Endothelial cell of umbilical vein (primary cell): ENCODE results near the gene C14orf119. TPM values are rescaled to one million over a fixed set of nuclear protein-coding genes. Genes with fewer than 3 reads are reported as not detected.

Experiments
- BruUV-seq: library from RNA; stranded (reverse); fragments of 400-500 nt; replicated peaks from 2 replicates; lab custom pipeline; 2021; lab: Mats Ljungman, UMichigan
- CTCF ChIA-PET: fragments of 300-600, 350-600 bp; sonication (Branson Sonifier 250); formaldehyde crosslinking; loops from one replicate; lab custom pipeline; 2021; ENCODE audit warnings: antibody characterized with exemption, inconsistent platforms; lab: Charles Lee
- POLR2A ChIA-PET: fragments of 300-600, 350-600 bp; sonication (Branson Sonifier 250); formaldehyde crosslinking; loops from one replicate; lab custom pipeline; 2021; ENCODE audit warnings: antibody characterized with exemption, inconsistent platforms; lab: Charles Lee
- DNase-seq: peaks from one replicate; pipeline ENCODE4 v3.0.0-alpha.2; 2011; ENCODE audit warnings: low read depth, low spot score
- FAIRE-seq: peaks from 2 replicates; lab custom pipeline; 2011; peaks lifted over from hg19 to GRCh38; lab: Jason Lieb, UNC
- H2AFZ ChIP-seq: 2 replicates; pipeline ENCODE4 v1.6.0; 2012; ENCODE audit warnings: low read depth, low read length, control low read depth, inconsistent platforms
- H3K27ac ChIP-seq: 2 replicates; pipeline ENCODE4 v1.5.1; 2011; ENCODE audit warnings: low read depth, mild to moderate bottlenecking, control low read depth, low read length, moderate library complexity; ENCODE audit not compliant: insufficient read depth
- H3K27me3 ChIP-seq, 2 experiments: 2 replicates each; pipeline versions ENCODE4 v1.6.0 to v1.6.1; 2011; ENCODE audit warnings: low read length in 2 of 2, mixed read lengths in 1 of 2; ENCODE audit not compliant: control insufficient read depth in 2 of 2, insufficient read depth in 2 of 2
- H3K36me3 ChIP-seq, 2 experiments: 2 replicates in 1 of 2; 3 replicates in 1 of 2; pipeline ENCODE4 v1.5.1; 2011; ENCODE audit warnings: low read length in 2 of 2, mild to moderate bottlenecking in 1 of 2, moderate library complexity in 1 of 2; ENCODE audit not compliant: control insufficient read depth in 2 of 2, insufficient read depth in 2 of 2; ENCODE audit errors: extremely low read depth in 1 of 2
- H3K4me1 ChIP-seq: 3 replicates; pipeline ENCODE4 v1.5.1; 2011; ENCODE audit warnings: mild to moderate bottlenecking, low read length; ENCODE audit not compliant: control insufficient read depth, insufficient read depth; ENCODE audit errors: extremely low read depth
- H3K4me2 ChIP-seq: 2 replicates; pipeline ENCODE4 v1.6.1; 2011; ENCODE audit warnings: low read length, control low read depth, mixed read lengths; ENCODE audit not compliant: insufficient read depth
- H3K4me3 ChIP-seq, 3 experiments: fragments of 200-600 bp in 1 of 3; sonication (generic), shearing (Covaris generic) in 1 of 3; replicated peaks in 1 of 3; 2 replicates each; pipeline ENCODE4 v1.5.1; 2011 to 2016; ENCODE audit warnings: control low read depth in 3 of 3, low read length in 3 of 3, mild to moderate bottlenecking in 2 of 3, inconsistent platforms in 1 of 3, low read depth in 1 of 3, moderate library complexity in 1 of 3; ENCODE audit not compliant: insufficient read depth in 1 of 3
- H3K79me2 ChIP-seq: 2 replicates; pipeline ENCODE4 v1.6.0; 2012; ENCODE audit warnings: low read length, inconsistent platforms; ENCODE audit not compliant: control insufficient read depth, insufficient read depth
- H3K9ac ChIP-seq: replicated peaks from 2 replicates; pipeline ENCODE3; 2011; ENCODE audit warnings: low read length, control low read depth; ENCODE audit not compliant: insufficient read depth; ENCODE audit errors: extremely low read depth
- H3K9me1 ChIP-seq: replicated peaks from 3 replicates; pipeline ENCODE4 v1.6.0; 2011; ENCODE audit warnings: mild to moderate bottlenecking, low read length; ENCODE audit not compliant: control insufficient read depth, insufficient read depth; ENCODE audit errors: extremely low read depth
- H3K9me3 ChIP-seq: replicated peaks from 2 replicates; pipeline ENCODE4 v1.5.1; 2012; ENCODE audit warnings: low read length, inconsistent platforms; ENCODE audit not compliant: control insufficient read depth, insufficient read depth
- H4K20me1 ChIP-seq: replicated peaks from 2 replicates; pipeline ENCODE3; 2011; ENCODE audit warnings: mild to moderate bottlenecking, low read length; ENCODE audit not compliant: control insufficient read depth, insufficient read depth; ENCODE audit errors: extremely low read depth
- EZH2 ChIP-seq: IDR thresholded peaks from 2 replicates; pipeline ENCODE4 v1.6.1; 2012; ENCODE audit warnings: borderline replicate concordance, low read depth, mild to moderate bottlenecking, moderate library complexity, low read length, inconsistent platforms; ENCODE audit not compliant: severe bottlenecking
- FOS ChIP-seq: IDR thresholded peaks from 2 replicates; pipeline ENCODE4 v1.6.1; 2011; ENCODE audit warnings: mild to moderate bottlenecking, low read length, moderate library complexity, borderline replicate concordance; ENCODE audit not compliant: insufficient read depth
- GATA2 ChIP-seq: IDR thresholded peaks from 2 replicates; pipeline ENCODE4 v1.7.0; 2011; ENCODE audit warnings: low read depth, mild to moderate bottlenecking, moderate library complexity, mixed read lengths, low read length; ENCODE audit not compliant: insufficient read length, insufficient read depth
- JUN ChIP-seq: IDR thresholded peaks from 2 replicates; pipeline ENCODE4 v1.6.1; 2011; ENCODE audit warnings: borderline replicate concordance, low read depth; ENCODE audit not compliant: insufficient read length, insufficient read depth
- MAX ChIP-seq: IDR thresholded peaks from 2 replicates; pipeline ENCODE4 v1.6.1; 2011; ENCODE audit not compliant: insufficient read depth, insufficient read length
- MYC ChIP-seq: IDR thresholded peaks from one replicate; pipeline ENCODE4 v1.6.1; 2011; ENCODE audit warnings: mild to moderate bottlenecking, low read depth, low read length
- POLR2A ChIP-seq: IDR thresholded peaks from 2 replicates; pipeline ENCODE4 v1.6.1; 2012; ENCODE audit warnings: low read depth, mild to moderate bottlenecking, control low read depth, low read length
- POLR2AphosphoS5 ChIP-seq: IDR thresholded peaks from 2 replicates; pipeline ENCODE4 v1.6.1; 2012; ENCODE audit warnings: low read depth, mild to moderate bottlenecking, control low read depth, low read length, moderate library complexity; ENCODE audit not compliant: insufficient read depth
- dilution Hi-C: fragments of 300-500 bp; cut with MboI; formaldehyde crosslinking; loops from one replicate; pipeline ENCODE4 v1.15.0; 2019; ENCODE audit warnings: low sequenced_read_pairs; ENCODE audit not compliant: extremely low pct_ligation_motif_present
- intact Hi-C: fragments of 100-400 bp; cut with micrococcal nuclease; formaldehyde crosslinking; loops from one replicate; pipeline ENCODE4 v1.10.0; 2022
- polyA plus RNA-seq, 4 experiments: library from polyadenylated mRNA; depleted of rRNA in 3 of 4; stranded (reverse) in 3 of 4; unstranded in 1 of 4; fragments of >200 nt; gene quantifications; 2 replicates each; pipeline versions ENCODE4 v1.2.1 to v1.2.3, GENCODE V29; 2011 to 2012; ENCODE audit warnings: missing spikeins in 1 of 4
- total RNA-seq: library from RNA; stranded (reverse); gene quantifications from 2 replicates; pipeline ENCODE4 v1.2.3, GENCODE V29; 2021
- TF ChIP-seq, protein P1 (sequence below), 2 donors: IDR thresholded peaks; 1 replicate in 1 of 2; 2 replicates in 1 of 2; pipeline ENCODE4 v1.5.1; 2011; ENCODE audit warnings: low read length in 2 of 2, mild to moderate bottlenecking in 2 of 2, moderate library complexity in 2 of 2, control low read depth in 1 of 2, inconsistent platforms in 1 of 2, low read depth in 1 of 2; ENCODE audit not compliant: insufficient read depth in 1 of 2; ENCODE audit errors: extremely low read depth in 1 of 2

The C14orf119 gene
- total and polyA plus RNA-seq, 2 donors (not counting 3 experiments of a cell fraction or from before 2014, with no cell fraction given) = 58.3 to 60.5 TPM

GRCh38 chr14:23103581-23103980, 8.3 kb downstream of the C14orf119 start:
- peaks cover 5% of the 10 kb centered on the region for H3K79me2 ChIP-seq
- H3K4me2 ChIP-seq = no peak overlapping the region
- H3K36me3 ChIP-seq = peaks cover 0 to 3% of the 10 kb centered on the region in 2 experiments
- POLR2A ChIA-PET = no interaction called here
- dilution Hi-C loops = no loop called here
- intact Hi-C loops = no loop called here
- BruUV-seq = no TSS peak
- CTCF ChIA-PET = interaction anchor here (1.3 to 1.5 kb wide), 2 partner anchors 17 to 35 kb away, joined by 3 to 5 read pairs; no protein-coding TSS in a partner anchor
- no peak for FAIRE-seq
- H3K4me3 ChIP-seq = no peak overlapping the region
- no peak for DNase-seq
- no peaks in the 10 kb centered on the region for H3K9me1 ChIP-seq
- H3K4me1 ChIP-seq = no peaks in the 10 kb centered on the region
- H3K27ac ChIP-seq = no peak overlapping the region
- no peaks in the 10 kb centered on the region for H3K9me3 ChIP-seq
- H3K27me3 ChIP-seq = no peaks in the 10 kb centered on the region
- H2AFZ ChIP-seq = no peak overlapping the region
- no peak overlapping the region for H3K9ac ChIP-seq
- TF ChIP-seq, protein P1, sequence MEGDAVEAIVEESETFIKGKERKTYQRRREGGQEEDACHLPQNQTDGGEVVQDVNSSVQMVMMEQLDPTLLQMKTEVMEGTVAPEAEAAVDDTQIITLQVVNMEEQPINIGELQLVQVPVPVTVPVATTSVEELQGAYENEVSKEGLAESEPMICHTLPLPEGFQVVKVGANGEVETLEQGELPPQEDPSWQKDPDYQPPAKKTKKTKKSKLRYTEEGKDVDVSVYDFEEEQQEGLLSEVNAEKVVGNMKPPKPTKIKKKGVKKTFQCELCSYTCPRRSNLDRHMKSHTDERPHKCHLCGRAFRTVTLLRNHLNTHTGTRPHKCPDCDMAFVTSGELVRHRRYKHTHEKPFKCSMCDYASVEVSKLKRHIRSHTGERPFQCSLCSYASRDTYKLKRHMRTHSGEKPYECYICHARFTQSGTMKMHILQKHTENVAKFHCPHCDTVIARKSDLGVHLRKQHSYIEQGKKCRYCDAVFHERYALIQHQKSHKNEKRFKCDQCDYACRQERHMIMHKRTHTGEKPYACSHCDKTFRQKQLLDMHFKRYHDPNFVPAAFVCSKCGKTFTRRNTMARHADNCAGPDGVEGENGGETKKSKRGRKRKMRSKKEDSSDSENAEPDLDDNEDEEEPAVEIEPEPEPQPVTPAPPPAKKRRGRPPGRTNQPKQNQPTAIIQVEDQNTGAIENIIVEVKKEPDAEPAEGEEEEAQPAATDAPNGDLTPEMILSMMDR (IDR thresholded peaks at IDR 0.05; ENCODE audit: extremely low read depth in 1 of 2, insufficient read depth in 1 of 2, low read depth in 1 of 2, low read length in 2 of 2) = no peak
- TF ChIP-seq POLR2AphosphoS5 = no peak
- no peaks in the 10 kb centered on the region for H4K20me1 ChIP-seq

DNA sequence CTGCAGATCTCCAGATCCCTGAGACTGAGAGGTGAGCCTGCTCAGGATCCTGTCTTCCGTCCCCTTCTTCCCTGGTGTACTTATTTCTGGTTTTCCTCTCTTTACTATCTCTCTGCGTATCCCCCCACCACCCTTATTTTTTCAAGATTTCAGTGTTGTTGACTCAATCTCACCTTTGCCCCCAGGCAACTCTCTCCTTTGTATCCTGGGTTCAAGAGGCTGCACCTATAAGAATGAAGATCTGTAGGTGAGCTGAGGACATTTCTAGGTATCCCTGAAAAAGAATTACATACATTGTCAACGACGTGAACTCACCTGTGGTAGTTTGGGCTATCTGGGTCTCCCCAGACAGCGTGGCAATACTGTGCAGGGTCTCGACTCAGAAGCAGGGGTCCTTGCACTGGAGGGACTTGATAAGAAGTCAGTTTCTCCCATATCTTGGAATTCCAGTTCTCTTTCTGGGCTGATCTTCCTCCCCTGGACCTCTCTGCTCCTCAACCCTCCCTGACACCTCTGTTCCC, 8.8 kb downstream of the C14orf119 start:
- H3K27ac ChIP-seq = no peak overlapping the region
- H2AFZ ChIP-seq = no peak overlapping the region
- no peak for DNase-seq
- no TSS peak for BruUV-seq
- no peak overlapping the region for H3K4me3 ChIP-seq
- no peaks in the 10 kb centered on the region for H4K20me1 ChIP-seq
- no peak for FAIRE-seq
- no peaks in the 10 kb centered on the region for H3K9me1 ChIP-seq
- H3K79me2 ChIP-seq = peaks cover 2% of the 10 kb centered on the region
- no peak for TF ChIP-seq JUN
- no peak for TF ChIP-seq MAX
- TF ChIP-seq POLR2A = no peak
- TF ChIP-seq, protein P1 (IDR thresholded peaks at IDR 0.05; ENCODE audit: extremely low read depth in 1 of 2, insufficient read depth in 1 of 2, low read depth in 1 of 2, low read length in 2 of 2) = no peak
- no peak for TF ChIP-seq MYC
- TF ChIP-seq GATA2 = no peak
- TF ChIP-seq POLR2AphosphoS5 = no peak
- no peak for TF ChIP-seq FOS
- TF ChIP-seq EZH2 = no peak
- intact Hi-C loops (no loop called here), dilution Hi-C loops (no loop called here)
- H3K4me2 ChIP-seq = no peak overlapping the region
- peaks cover 0 to 2% of the 10 kb centered on the region in 2 experiments for H3K36me3 ChIP-seq
- H3K4me1 ChIP-seq = no peaks in the 10 kb centered on the region
- H3K9me3 ChIP-seq = no peaks in the 10 kb centered on the region
- POLR2A ChIA-PET = no interaction called here
- no peaks in the 10 kb centered on the region for H3K27me3 ChIP-seq
- H3K9ac ChIP-seq = no peak overlapping the region
- CTCF ChIA-PET = interaction anchor here (1.3 to 1.5 kb wide), 2 partner anchors 16 to 35 kb away, joined by 3 to 5 read pairs; no protein-coding TSS in a partner anchor
